ENCODE measurements around the gene MTMR11. TPM values are rescaled to one million over a fixed set of nuclear protein-coding genes. Genes with fewer than 3 reads are reported as not detected.

MTMR11 gene
- total RNA-seq (10 to 100 TPM; 39.8 to 50.4 TPM), polyA plus RNA-seq (ENCODE audit: insufficient read depth, low read depth, low replicate concordance) (20.5 TPM)
- long read RNA-seq, donor 1, partial matches to known transcripts: 0 of 4 reads
- long read RNA-seq, donor 1, other reads (novel, unspliced or antisense): 0 of 4 reads
- long read RNA-seq, donor 2, partial matches to known transcripts: 0 of 3 reads
- long read RNA-seq, donor 2, other reads (novel, unspliced or antisense): 0 of 3 reads

GRCh38 chr1:149936170-149936991, at the start of gene MTMR11:
MTMR11 (minus strand) TSS chr1:149936879; CDS start chr1:149936647, 232 bp downstream.
- H3K27ac ChIP-seq: peak within 1 kb of the TSS; percentile 78 to 80
- 26% methylated on average over 17 to 18 of the region's 18 CpGs for WGBS, 2 donors

GRCh38 chr1:149979972-149980540, 43.4 kb upstream of the MTMR11 start:
- no peak for TF ChIP-seq CTCF (IDR thresholded peaks at IDR 0.05)
- no peak for TF ChIP-seq POLR2A (IDR thresholded peaks at IDR 0.05)
- Histone ChIP-seq H3K4me1 (no peaks in the 10 kb centered on the region), H3K27me3 (no peaks in the 10 kb centered on the region), H3K9me3 (no peaks in the 10 kb centered on the region), H3K27ac (no peak overlapping the region), H3K36me3 (ENCODE audit: low read depth, missing control alignments) (no peaks in the 10 kb centered on the region), H3K4me3 (no peak overlapping the region)
- no peak for DNase-seq
- WGBS, 2 donors: 96 to 98% methylated on average over 3 of the region's 3 CpGs
- intact Hi-C loops (cut with DNase I; ENCODE audit: low total_unique reads): loop anchor here (10.0 kb wide), 1 partner anchor 75 kb away; no protein-coding TSS in a partner anchor

More at GRCh38 chr1:149936170-149936991, at the start of gene MTMR11:
- peak; percentile 76 for DNase-seq
- H3K4me1 ChIP-seq: peaks cover 38% of the 10 kb centered on the region
- TF ChIP-seq CTCF (IDR thresholded peaks at IDR 0.05): no peak
- no peak for TF ChIP-seq POLR2A (IDR thresholded peaks at IDR 0.05)
- H3K36me3 ChIP-seq (ENCODE audit: low read depth, missing control alignments): no peaks in the 10 kb centered on the region
- H3K9me3 ChIP-seq: no peaks in the 10 kb centered on the region
- H3K27me3 ChIP-seq: no peaks in the 10 kb centered on the region
- H3K4me3 ChIP-seq: peak within 1 kb of the TSS; percentile 59 to 67
- intact Hi-C loops (cut with DNase I; ENCODE audit: low total_unique reads): no loop called here

GRCh38 chr1:149979245-149979971, 42.7 kb upstream of the MTMR11 start:
- H3K27me3 ChIP-seq: no peaks in the 10 kb centered on the region
- H3K27ac ChIP-seq: no peak overlapping the region
- no peak for TF ChIP-seq POLR2A (IDR thresholded peaks at IDR 0.05)
- no peak for TF ChIP-seq CTCF (IDR thresholded peaks at IDR 0.05)
- no peaks in the 10 kb centered on the region for H3K36me3 ChIP-seq (ENCODE audit: low read depth, missing control alignments)
- no peaks in the 10 kb centered on the region for H3K4me1 ChIP-seq
- no peaks in the 10 kb centered on the region for H3K9me3 ChIP-seq
- WGBS, 2 donors: 85 to 88% methylated on average over 2 of the region's 2 CpGs
- intact Hi-C loops (cut with DNase I; ENCODE audit: low total_unique reads): loop anchor here (10.0 kb wide), 1 partner anchor 75 kb away; no protein-coding TSS in a partner anchor
- DNase-seq: no peak
- no peak overlapping the region for H3K4me3 ChIP-seq

GRCh38 chr1:149978547-149979023, 41.9 kb upstream of the MTMR11 start:
- Histone ChIP-seq H3K9me3 (no peaks in the 10 kb centered on the region), H3K4me3 (no peak overlapping the region), H3K4me1 (no peaks in the 10 kb centered on the region), H3K36me3 (ENCODE audit: low read depth, missing control alignments) (no peaks in the 10 kb centered on the region), H3K27ac (no peak overlapping the region), H3K27me3 (no peaks in the 10 kb centered on the region)
- intact Hi-C loops (cut with DNase I; ENCODE audit: low total_unique reads): loop anchor here (10.0 kb wide), 1 partner anchor 76 kb away; no protein-coding TSS in a partner anchor
- no peak for DNase-seq
- WGBS, 2 donors: 36 to 74% methylated on average over 1 of the region's 1 CpG
- TF ChIP-seq CTCF (IDR thresholded peaks at IDR 0.05): no peak
- no peak for TF ChIP-seq POLR2A (IDR thresholded peaks at IDR 0.05)
